HG03039 (cell line): Measurements from ENCODE around the gene PELI2.

ENCODE experiments used
- ATAC-seq: cut with Tn5 transposase; IDR thresholded peaks from one replicate; pipeline ENCODE4 v1.9.1; 2021; ENCODE audit warnings: mild to moderate bottlenecking, moderate library complexity; ENCODE audit not compliant: unreplicated experiment

Gene PELI2

GRCh38 chr14:56117765-56118610 lies at the start of gene PELI2:
Gene PELI2 (plus strand): TSS chr14:56118411. CDS start chr14:56118661, 250 bp downstream.
- peak; percentile 59 for ATAC-seq

- ATAC-seq = no peak
Observed at GRCh38 chr14:56073799-56074198, 44.4 kb upstream of the PELI2 start.

GRCh38 chr14:56075301-56075700 lies 42.9 kb upstream of the PELI2 start:
- no peak for ATAC-seq

GRCh38 chr14:56081139-56081538 lies 37.1 kb upstream of the PELI2 start:
- ATAC-seq = no peak

GRCh38 chr14:56082880-56083279 lies 35.3 kb upstream of the PELI2 start:
- ATAC-seq = no peak

- no peak for ATAC-seq
Observed at GRCh38 chr14:56085471-56085870, 32.7 kb upstream of the PELI2 start.

- ATAC-seq = no peak
Observed at GRCh38 chr14:56087671-56088471, 30.3 kb upstream of the PELI2 start.

GRCh38 chr14:56088941-56089340 lies 29.3 kb upstream of the PELI2 start:
- no peak for ATAC-seq

GRCh38 chr14:56092763-56093162 lies 25.4 kb upstream of the PELI2 start:
- no peak for ATAC-seq

GRCh38 chr14:56094076-56094475 lies 24.1 kb upstream of the PELI2 start:
- ATAC-seq = no peak

- no peak for ATAC-seq
Observed at GRCh38 chr14:56098021-56098420, 20.2 kb upstream of the PELI2 start.

- no peak for ATAC-seq
Observed at GRCh38 chr14:56099081-56099797, 19.0 kb upstream of the PELI2 start.

- no peak for ATAC-seq
Observed at GRCh38 chr14:56100556-56100955, 17.7 kb upstream of the PELI2 start.

- ATAC-seq = no peak
Observed at GRCh38 chr14:56102941-56103340, 15.3 kb upstream of the PELI2 start.

GRCh38 chr14:56107615-56108014 lies 10.6 kb upstream of the PELI2 start:
- ATAC-seq = no peak

GRCh38 chr14:56108057-56108456 lies 10.2 kb upstream of the PELI2 start:
- ATAC-seq = no peak

GRCh38 chr14:56112781-56113180 lies 5.4 kb upstream of the PELI2 start:
- no peak for ATAC-seq

- no peak for ATAC-seq
Observed at GRCh38 chr14:56115334-56115870, 2.8 kb upstream of the PELI2 start.

GRCh38 chr14:56115976-56116893 lies 2.0 kb upstream of the PELI2 start:
- no peak for ATAC-seq

- peak; percentile 17 for ATAC-seq
Observed at GRCh38 chr14:56118611-56119181, 485 bp downstream of the PELI2 start.
